Stimulated activated CD4-positive, alpha-beta T cell treated with anti-CD3 and anti-CD28 coated beads, Interleukin-1b, Interleukin-23, amount 100 ng/mL, for 24 hours (primary cell): ENCODE measurements around the gene CBR1.
A peak's percentile ranks its signal among the peaks of the same experiment; 100 is the strongest.

Source experiments
- DNase-seq, 4 experiments: peaks; one replicate each; pipeline ENCODE4 v3.0.0-alpha.2; 2020; ENCODE audit warnings: low read depth in 4 of 4, low spot score in 1 of 4

CBR1 gene

GRCh38 chr21:36069713-36070583 lies at the start of gene CBR1:
Gene CBR1, plus strand, starts transcription at chr21:36070024. Its CDS starts 92 bp downstream, at chr21:36070116.
- DNase-seq: peak; percentile 66 to 85 (median 78)

- DNase-seq: no peak
These were observed 48.5 kb upstream of the CBR1 start for GRCh38 chr21:36021251-36021837.

GRCh38 chr21:36022427-36023091 lies 47.3 kb upstream of the CBR1 start:
- DNase-seq: no peak

- no peak for DNase-seq
These were observed 46.7 kb upstream of the CBR1 start for GRCh38 chr21:36023092-36023480.

GRCh38 chr21:36024782-36025181 lies 45.0 kb upstream of the CBR1 start:
- DNase-seq: no peak

GRCh38 chr21:36027347-36027746 lies 42.5 kb upstream of the CBR1 start:
- DNase-seq: no peak

- peak; percentile 34 to 48 (median 38) for DNase-seq
These were observed 41.4 kb upstream of the CBR1 start for GRCh38 chr21:36028127-36029069.

GRCh38 chr21:36029309-36029708 lies 40.5 kb upstream of the CBR1 start:
- no peak for DNase-seq

GRCh38 chr21:36030581-36031189 lies 39.1 kb upstream of the CBR1 start:
- DNase-seq: no peak

GRCh38 chr21:36032647-36033406 lies 37.0 kb upstream of the CBR1 start:
- DNase-seq: no peak

GRCh38 chr21:36034211-36034913 lies 35.5 kb upstream of the CBR1 start:
- no peak for DNase-seq

- DNase-seq: no peak
These were observed 34.4 kb upstream of the CBR1 start for GRCh38 chr21:36035381-36035791.

- DNase-seq: no peak
These were observed 30.9 kb upstream of the CBR1 start for GRCh38 chr21:36038701-36039497.

GRCh38 chr21:36039861-36040260 lies 30.0 kb upstream of the CBR1 start:
- DNase-seq: no peak

- no peak for DNase-seq
These were observed 29.4 kb upstream of the CBR1 start for GRCh38 chr21:36040389-36040788.

- DNase-seq: no peak
These were observed 27.9 kb upstream of the CBR1 start for GRCh38 chr21:36041910-36042309.

GRCh38 chr21:36044056-36044455 lies 25.8 kb upstream of the CBR1 start:
- DNase-seq: no peak

GRCh38 chr21:36045993-36046392 lies 23.8 kb upstream of the CBR1 start:
- DNase-seq: no peak
